MM.1S (cell line): ENCODE measurements around the gene ULK2.

Source experiments
- DNase-seq: peaks from one replicate; pipeline ENCODE4 v3.0.0-alpha.2; 2015
- H2AFZ ChIP-seq: fragments of 300-600 bp; sonication (generic); 2 replicates; pipeline ENCODE4 v1.6.0; 2016; ENCODE audit warnings: antibody characterized with exemption, low read length
- H3F3A ChIP-seq: fragments of 300-600 bp; sonication (generic); 2 replicates; pipeline ENCODE4 v1.6.1; 2016; ENCODE audit warnings: mild to moderate bottlenecking, antibody characterized with exemption, low read length, moderate library complexity, mixed read lengths; ENCODE audit not compliant: insufficient read depth
- H3K27ac ChIP-seq: fragments of 300-600 bp; sonication (generic); 2 replicates; pipeline ENCODE4 v1.5.1; 2016; ENCODE audit warnings: mild to moderate bottlenecking, low read length
- H3K27me3 ChIP-seq: fragments of 300-600 bp; sonication (generic); replicated peaks from 2 replicates; pipeline ENCODE4 v1.6.0; 2016; ENCODE audit warnings: low read length; ENCODE audit not compliant: insufficient read depth
- H3K36me3 ChIP-seq: fragments of 300-600 bp; sonication (generic); replicated peaks from 2 replicates; pipeline ENCODE4 v1.6.1; 2016; ENCODE audit warnings: mild to moderate bottlenecking, low read length, mixed read lengths; ENCODE audit not compliant: insufficient read depth
- H3K4me1 ChIP-seq: fragments of 300-600 bp; sonication (generic); 2 replicates; pipeline ENCODE4 v1.6.1; 2016; ENCODE audit warnings: low read length, mixed read lengths
- H3K4me2 ChIP-seq: fragments of 300-600 bp; sonication (generic); 2 replicates; pipeline ENCODE4 v1.6.0; 2016; ENCODE audit warnings: low read depth, low read length
- H3K4me3 ChIP-seq: fragments of 300-600 bp; sonication (generic); 2 replicates; pipeline ENCODE4 v1.5.1; 2016; ENCODE audit warnings: low read length, mixed read lengths
- H3K79me2 ChIP-seq: fragments of 300-600 bp; sonication (generic); 2 replicates; pipeline ENCODE4 v1.6.1; 2016; ENCODE audit warnings: mixed run types, low read length, mixed read lengths
- H3K9ac ChIP-seq: fragments of 300-600 bp; sonication (generic); 2 replicates; pipeline ENCODE4 v1.6.1; 2016; ENCODE audit warnings: low read length, mixed read lengths
- H3K9me2 ChIP-seq: fragments of 300-600 bp; sonication (generic); replicated peaks from 2 replicates; pipeline ENCODE4 v1.6.1; 2016; ENCODE audit warnings: mild to moderate bottlenecking, low read length, mixed read lengths; ENCODE audit not compliant: insufficient read depth
- H3K9me3 ChIP-seq: fragments of 300-600 bp; sonication (generic); replicated peaks from 2 replicates; pipeline ENCODE4 v1.6.1; 2016; ENCODE audit warnings: mild to moderate bottlenecking, low read length, mixed read lengths; ENCODE audit not compliant: insufficient read depth
- H4K20me1 ChIP-seq: fragments of 300-600 bp; sonication (generic); 2 replicates; pipeline ENCODE4 v1.6.1; 2016; ENCODE audit warnings: mild to moderate bottlenecking, low read length, moderate library complexity, mixed read lengths; ENCODE audit not compliant: insufficient read depth
- CTCF ChIP-seq: fragments of 300-600 bp; sonication (generic); IDR thresholded peaks from 2 replicates; pipeline ENCODE4 v1.5.1; 2016; ENCODE audit warnings: antibody characterized with exemption, low read length, mixed read lengths
- EZH2 ChIP-seq: fragments of 300-600 bp; sonication (generic); optimal IDR thresholded peaks from 2 replicates; pipeline ENCODE3; 2017; ENCODE audit warnings: low read depth, mild to moderate bottlenecking, antibody characterized with exemption, low read length, mixed read lengths
- EZH2phosphoT487 ChIP-seq: fragments of 300-600 bp; sonication (generic); IDR thresholded peaks from 2 replicates; pipeline ENCODE4 v1.6.1; 2018; ENCODE audit warnings: antibody characterized with exemption, low read length

ULK2 gene

GRCh38 chr17:19909139-19909538 is 41.4 kb upstream of the ULK2 start:
- Histone ChIP-seq H3K9me2 (no peaks in the 10 kb centered on the region), H3K27me3 (no peaks in the 10 kb centered on the region), H3K27ac (no peak overlapping the region), H3K36me3 (peaks cover 11% of the 10 kb centered on the region), H3K9ac (no peak overlapping the region), H3K79me2 (no peaks in the 10 kb centered on the region), H3K4me1 (no peaks in the 10 kb centered on the region), H4K20me1 (no peaks in the 10 kb centered on the region), H3F3A (no peaks in the 10 kb centered on the region), H3K4me2 (no peak overlapping the region), H2AFZ (no peak overlapping the region), H3K4me3 (no peak overlapping the region), H3K9me3 (no peaks in the 10 kb centered on the region)
- no peak for DNase-seq
- no peak for TF ChIP-seq CTCF
- TF ChIP-seq EZH2phosphoT487 = no peak
- TF ChIP-seq EZH2 = no peak

GRCh38 chr17:19905502-19905901 is 37.8 kb upstream of the ULK2 start:
- peaks cover 7% of the 10 kb centered on the region; the same call in 1 of the 2 replicates for H3K36me3 ChIP-seq
- TF ChIP-seq CTCF (no peak), EZH2 (no peak), EZH2phosphoT487 (no peak)
- H3K27ac ChIP-seq = no peak overlapping the region
- no peak overlapping the region for H2AFZ ChIP-seq
- H3K79me2 ChIP-seq = no peaks in the 10 kb centered on the region
- DNase-seq = no peak
- H3K4me1 ChIP-seq = no peaks in the 10 kb centered on the region
- H3K27me3 ChIP-seq = no peaks in the 10 kb centered on the region
- H3K9ac ChIP-seq = no peak overlapping the region
- H3K4me3 ChIP-seq = no peak overlapping the region
- H4K20me1 ChIP-seq = no peaks in the 10 kb centered on the region
- no peaks in the 10 kb centered on the region for H3K9me3 ChIP-seq
- no peaks in the 10 kb centered on the region for H3K9me2 ChIP-seq
- H3K4me2 ChIP-seq = no peak overlapping the region
- H3F3A ChIP-seq = no peaks in the 10 kb centered on the region

- no peak for DNase-seq
- no peaks in the 10 kb centered on the region for H3K9me2 ChIP-seq
- no peak overlapping the region for H3K4me3 ChIP-seq
- TF ChIP-seq EZH2 (no peak), CTCF (no peak), EZH2phosphoT487 (no peak)
- H3K27me3 ChIP-seq = no peaks in the 10 kb centered on the region
- no peak overlapping the region for H3K9ac ChIP-seq
- no peaks in the 10 kb centered on the region for H3F3A ChIP-seq
- H3K9me3 ChIP-seq = no peaks in the 10 kb centered on the region
- H3K27ac ChIP-seq = no peak overlapping the region
- H3K36me3 ChIP-seq = peaks cover 7% of the 10 kb centered on the region; the same call in 1 of the 2 replicates
- no peak overlapping the region for H2AFZ ChIP-seq
- H3K79me2 ChIP-seq = no peaks in the 10 kb centered on the region
- H3K4me2 ChIP-seq = no peak overlapping the region
- no peaks in the 10 kb centered on the region for H3K4me1 ChIP-seq
- H4K20me1 ChIP-seq = no peaks in the 10 kb centered on the region
These were observed 37.2 kb upstream of the ULK2 start for GRCh38 chr17:19904924-19905323.
